H1 (cell line): ENCODE data around the gene CDK13. TPM values are rescaled to one million over a fixed set of nuclear protein-coding genes. Genes with fewer than 3 reads are reported as not detected.

Experiments
- CTCF ChIA-PET: fragments of 300-600 bp; sonication (Branson Sonifier 250); formaldehyde crosslinking; loops from one replicate; lab custom pipeline; 2021; ENCODE audit not compliant: partially characterized antibody; lab: Charles Lee
- POLR2A ChIA-PET: fragments of 300-600 bp; sonication (Branson Sonifier 250); formaldehyde crosslinking; loops from one replicate; lab custom pipeline; 2021; ENCODE audit warnings: inconsistent platforms; ENCODE audit not compliant: partially characterized antibody; lab: Charles Lee
- DNase-seq, 2 experiments: peaks; one replicate each; pipeline versions ENCODE4 v3.0.0 to v3.0.0-alpha.2; 2010 to 2022; ENCODE audit warnings: low spot score in 2 of 2, low read depth in 1 of 2, mixed read lengths in 1 of 2
- FAIRE-seq: peaks from 2 replicates; lab custom pipeline; 2011; peaks lifted over from hg19 to GRCh38; lab: Jason Lieb, UNC
- H2AFZ ChIP-seq: 2 replicates; pipeline ENCODE4 v1.8.1; 2012; ENCODE audit warnings: low read length, inconsistent platforms
- H2AK5ac ChIP-seq: 2 replicates; pipeline ENCODE4 v1.6.1; 2013; ENCODE audit warnings: low read depth, low read length
- H2BK120ac ChIP-seq: replicated peaks from 2 replicates; pipeline ENCODE3; 2013; ENCODE audit warnings: low read depth, low read length, inconsistent platforms
- H2BK12ac ChIP-seq: 2 replicates; pipeline ENCODE4 v1.6.1; 2013; ENCODE audit warnings: low read depth, low read length
- H2BK15ac ChIP-seq: 2 replicates; pipeline ENCODE4 v1.6.1; 2013; ENCODE audit warnings: low read length
- H2BK20ac ChIP-seq: 2 replicates; pipeline ENCODE4 v1.6.1; 2013; ENCODE audit warnings: low read length
- H2BK5ac ChIP-seq: 2 replicates; pipeline ENCODE4 v1.6.1; 2013; ENCODE audit warnings: low read depth, low read length
- H3K14ac ChIP-seq: 2 replicates; pipeline ENCODE4 v1.6.1; 2013; ENCODE audit warnings: inconsistent platforms; ENCODE audit not compliant: insufficient read length
- H3K18ac ChIP-seq: 2 replicates; pipeline ENCODE4 v1.6.1; 2013; ENCODE audit warnings: low read length; ENCODE audit errors: extremely low read depth
- H3K23ac ChIP-seq: 2 replicates; pipeline ENCODE4 v1.6.1; 2013; ENCODE audit warnings: inconsistent platforms; ENCODE audit not compliant: insufficient read length
- H3K23me2 ChIP-seq: 2 replicates; pipeline ENCODE4 v1.6.1; 2013; ENCODE audit warnings: low read depth, low read length
- H3K27ac ChIP-seq: 2 replicates; pipeline ENCODE4 v1.6.1; 2011; ENCODE audit warnings: low read depth, low read length, inconsistent platforms
- H3K27me3 ChIP-seq, 4 experiments: replicated peaks in 1 of 4; 1 replicate in 1 of 4; 2 replicates in 3 of 4; pipeline versions ENCODE4 v1.6.1 to v1.8.1; 2011 to 2013; ENCODE audit warnings: low read length in 3 of 4, mild to moderate bottlenecking in 3 of 4, inconsistent platforms in 2 of 4, mixed read lengths in 2 of 4, moderate library complexity in 1 of 4; ENCODE audit not compliant: control insufficient read depth in 3 of 4, insufficient read depth in 3 of 4; ENCODE audit errors: extremely low read depth in 1 of 4
- H3K36me3 ChIP-seq, 4 experiments: 2 replicates each; pipeline versions ENCODE4 v1.6.1 to v1.8.1; 2011 to 2013; ENCODE audit warnings: mild to moderate bottlenecking in 4 of 4, low read length in 3 of 4, moderate library complexity in 2 of 4, control low read depth in 1 of 4, inconsistent platforms in 1 of 4; ENCODE audit not compliant: insufficient read depth in 4 of 4, control insufficient read depth in 2 of 4
- H3K4ac ChIP-seq: replicated peaks from 2 replicates; pipeline ENCODE3; 2013; ENCODE audit warnings: low read length, low read depth, mixed read lengths, inconsistent platforms; ENCODE audit not compliant: insufficient read length
- H3K4me1 ChIP-seq, 4 experiments: replicated peaks in 1 of 4; 1 replicate in 1 of 4; 2 replicates in 3 of 4; pipeline versions ENCODE4 v1.6.1 to v1.8.1; 2011 to 2013; ENCODE audit warnings: low read length in 3 of 4, inconsistent platforms in 2 of 4, mixed read lengths in 1 of 4; ENCODE audit not compliant: insufficient read depth in 4 of 4, control insufficient read depth in 3 of 4
- H3K4me2 ChIP-seq, 2 experiments: 2 replicates each; pipeline versions ENCODE4 v1.6.1 to v1.8.1; 2011 to 2013; ENCODE audit warnings: low read depth in 2 of 2, low read length in 2 of 2, control low read depth in 1 of 2, inconsistent platforms in 1 of 2, mild to moderate bottlenecking in 1 of 2; ENCODE audit not compliant: insufficient read depth in 1 of 2
- H3K4me3 ChIP-seq, 4 experiments: fragments of 200-600, 300-600 bp in 1 of 4; sonication (generic), shearing (Covaris generic), sonication (Bioruptor Twin) in 1 of 4; 2 replicates each; pipeline versions ENCODE4 v1.5.1 to v1.8.1; 2011 to 2016; ENCODE audit warnings: low read length in 4 of 4, low read depth in 3 of 4, control low read depth in 2 of 4, inconsistent platforms in 2 of 4, mild to moderate bottlenecking in 2 of 4, mixed read lengths in 1 of 4, moderate library complexity in 1 of 4; ENCODE audit not compliant: insufficient read depth in 2 of 4; ENCODE audit errors: extremely low read depth in 1 of 4
- H3K56ac ChIP-seq: replicated peaks from 2 replicates; pipeline ENCODE3; 2013; ENCODE audit warnings: low read depth, mild to moderate bottlenecking, mixed read lengths, low read length, inconsistent platforms; ENCODE audit not compliant: insufficient read length
- H3K79me1 ChIP-seq: 2 replicates; pipeline ENCODE4 v1.6.1; 2013; ENCODE audit warnings: low read depth, low read length, control low read depth
- H3K79me2 ChIP-seq, 2 experiments: 2 replicates each; pipeline versions ENCODE4 v1.6.1 to v1.8.1; 2012 to 2013; ENCODE audit warnings: low read length in 2 of 2, mild to moderate bottlenecking in 2 of 2, inconsistent platforms in 1 of 2; ENCODE audit not compliant: insufficient read depth in 2 of 2, control insufficient read depth in 1 of 2
- H3K9ac ChIP-seq, 4 experiments: replicated peaks in 1 of 4; 1 replicate in 1 of 4; 2 replicates in 3 of 4; pipeline versions ENCODE4 v1.6.1 to v1.8.1; 2011 to 2013; ENCODE audit warnings: low read depth in 3 of 4, low read length in 3 of 4, control low read depth in 2 of 4, mild to moderate bottlenecking in 2 of 4, moderate library complexity in 2 of 4, inconsistent platforms in 1 of 4; ENCODE audit errors: extremely low read depth in 1 of 4
- H3K9me3 ChIP-seq, 2 experiments: 2 replicates each; pipeline versions ENCODE4 v1.6.1 to v1.8.1; 2012 to 2013; ENCODE audit warnings: mild to moderate bottlenecking in 2 of 2, moderate library complexity in 2 of 2, control low read depth in 1 of 2, inconsistent platforms in 1 of 2, low read depth in 1 of 2, low read length in 1 of 2, mixed read lengths in 1 of 2; ENCODE audit not compliant: insufficient read depth in 2 of 2
- H4K20me1 ChIP-seq, 2 experiments: replicated peaks in 1 of 2; 2 replicates each; pipeline versions ENCODE3 to v1.8.1; 2011 to 2013; ENCODE audit warnings: inconsistent platforms in 2 of 2, low read length in 2 of 2, mild to moderate bottlenecking in 1 of 2; ENCODE audit not compliant: insufficient read depth in 2 of 2, control insufficient read depth in 1 of 2
- H4K5ac ChIP-seq: 2 replicates; pipeline ENCODE4 v1.6.1; 2013; ENCODE audit warnings: low read length, low read depth, mixed read lengths, inconsistent platforms; ENCODE audit not compliant: insufficient read length
- H4K8ac ChIP-seq: 2 replicates; pipeline ENCODE4 v1.8.0; 2013; ENCODE audit warnings: mild to moderate bottlenecking, moderate library complexity, low read length, inconsistent platforms; ENCODE audit not compliant: insufficient read depth; ENCODE audit errors: extremely low read depth
- H4K91ac ChIP-seq: replicated peaks from 2 replicates; pipeline ENCODE3; 2013; ENCODE audit warnings: low read length, mixed read lengths, inconsistent platforms; ENCODE audit not compliant: insufficient read length
- POLR2AphosphoS5 ChIP-seq: IDR thresholded peaks from 2 replicates; pipeline ENCODE4 v1.6.1; 2011; ENCODE audit warnings: low read depth, low read length
- ZNF274 ChIP-seq: IDR thresholded peaks from 2 replicates; pipeline ENCODE4 v1.7.0; 2012; ENCODE audit warnings: low read length, borderline replicate concordance; ENCODE audit errors: extremely low read depth
- WGBS, 2 experiments: shearing (Covaris generic) in 1 of 2; methylation state at CpG; one replicate each; pipeline versions ENCODE4 v1.1.6 to v1.1.7; 2013 to 2015; ENCODE audit warnings: low lambda C conversion rate in 2 of 2, mixed read lengths in 2 of 2, inconsistent platforms in 1 of 2, low coverage in 1 of 2, missing lambda C conversion rate in 1 of 2; ENCODE audit not compliant: insufficient replicate concordance in 2 of 2, insufficient coverage in 1 of 2, insufficient read length in 1 of 2; ENCODE audit errors: extremely low coverage in 1 of 2, missing lambda C conversion rate in 1 of 2; 5-methylcytosine and 5-hydroxymethylcytosine counted together
- polyA plus RNA-seq, 7 experiments: library from polyadenylated mRNA; depleted of rRNA in 3 of 7; stranded (reverse) in 5 of 7; unstranded in 2 of 7; fragments of >200 nt in 5 of 7; fragments of 200-250 nt in 2 of 7; gene quantifications; 1 replicate in 5 of 7; 2 replicates in 1 of 7; 4 replicates in 1 of 7; pipeline versions ENCODE4 v1.2.1 to v1.2.3, GENCODE V29; 2011 to 2013; ENCODE audit warnings: missing spikeins in 2 of 7, mixed read lengths in 2 of 7
- total RNA-seq: library from RNA; stranded (reverse); fragmentation: NEBNext Ultra II Directional; extraction: Animal tissue kit (Norgen Biotek cat#: 25700); gene quantifications from 2 replicates; pipeline ENCODE4 v1.2.1, GENCODE V29; 2021

The CDK13 gene
- total and polyA plus RNA-seq, 2 of the 8 experiments (the other 6 are each of a cell fraction or from before 2014, with no cell fraction given), result 22.6 to 49.5 TPM

GRCh38 chr7:39934132-39934531 lies 15.9 kb upstream of the CDK13 start:
- H4K20me1 ChIP-seq, result no peaks in the 10 kb centered on the region
- no peaks in the 10 kb centered on the region for H3K36me3 ChIP-seq
- CTCF ChIA-PET, result no interaction called here
- H4K91ac ChIP-seq, result no peak overlapping the region
- no peak overlapping the region for H2AFZ ChIP-seq
- POLR2A ChIA-PET, result no interaction called here
- no peak overlapping the region for H2BK20ac ChIP-seq
- H2AK5ac ChIP-seq, result no peak overlapping the region
- 68% methylated on average over 1 of the region's 1 CpG; no CpG with 5 or more reads in 1 of the 2 experiments for WGBS, 2 experiments
- H2BK15ac ChIP-seq, result no peak overlapping the region
- TF ChIP-seq POLR2AphosphoS5 (no peak), ZNF274 (no peak)
- no peak for FAIRE-seq
- no peaks in the 10 kb centered on the region for H3K79me1 ChIP-seq
- no peaks in the 10 kb centered on the region for H3K9me3 ChIP-seq
- H4K5ac ChIP-seq, result no peak overlapping the region
- H3K9ac ChIP-seq, result no peak overlapping the region
- no peaks in the 10 kb centered on the region for H3K23me2 ChIP-seq
- no peak overlapping the region for H3K18ac ChIP-seq
- no peak overlapping the region for H3K4ac ChIP-seq
- no peak overlapping the region for H3K56ac ChIP-seq
- no peak overlapping the region for H3K27ac ChIP-seq
- H2BK5ac ChIP-seq, result no peak overlapping the region
- H3K4me1 ChIP-seq, result no peaks in the 10 kb centered on the region
- H4K8ac ChIP-seq, result no peak overlapping the region
- no peak overlapping the region for H3K23ac ChIP-seq
- DNase-seq, result no peak
- no peaks in the 10 kb centered on the region; a peak in 1 of 7 replicates for H3K27me3 ChIP-seq
- no peak overlapping the region for H3K4me3 ChIP-seq
- no peak overlapping the region for H2BK120ac ChIP-seq
- H3K14ac ChIP-seq, result no peak overlapping the region
- no peak overlapping the region for H3K4me2 ChIP-seq
- no peaks in the 10 kb centered on the region for H3K79me2 ChIP-seq
- no peak overlapping the region for H2BK12ac ChIP-seq
